HEK293 (cell line): ENCODE measurements around the gene TAF11L6.
"Not testable (repeated sequence)": the region's sequence is repeated elsewhere in the genome, so short reads cannot be mapped to it uniquely, and the experiment has no call there.

Experiments used
- CTCF ChIA-PET: fragments of 350-600 bp; formaldehyde crosslinking; extraction: SDS; loops from one replicate; lab custom pipeline; 2021; ENCODE audit warnings: antibody characterized with exemption; lab: Yijun Ruan, JAX
- POLR2A ChIA-PET: fragments of 300-600 bp; formaldehyde crosslinking; extraction: SDS; loops from one replicate; lab custom pipeline; 2020; ENCODE audit warnings: antibody characterized with exemption, inconsistent platforms; lab: Yijun Ruan, JAX
- H3K27ac ChIP-seq: fragments of 200-500 bp; sonication (Bioruptor generic); 2 replicates; pipeline ENCODE4 v1.5.1; 2014; ENCODE audit warnings: low read depth, low read length, control low read depth, inconsistent platforms; ENCODE audit errors: extremely low read depth
- H3K36me3 ChIP-seq, 2 experiments: fragments of 200-500 bp in 1 of 2; sonication (Bioruptor generic) in 1 of 2; 1 replicate in 1 of 2; 2 replicates in 1 of 2; pipeline ENCODE4 v1.5.1; 2014 to 2017; ENCODE audit warnings: inconsistent platforms in 2 of 2, low read length in 2 of 2; ENCODE audit not compliant: control insufficient read depth in 2 of 2, insufficient read depth in 1 of 2
- H3K4me1 ChIP-seq: fragments of 200-500 bp; sonication (Bioruptor generic); 2 replicates; pipeline ENCODE4 v1.5.1; 2014; ENCODE audit warnings: mild to moderate bottlenecking, low read length, inconsistent platforms; ENCODE audit not compliant: control insufficient read depth, insufficient read depth
- H3K4me3 ChIP-seq: 2 replicates; pipeline ENCODE4 v1.5.1; 2011; ENCODE audit warnings: low read depth, mild to moderate bottlenecking, control low read depth, low read length, moderate library complexity
- H3K9me3 ChIP-seq: fragments of 200-500 bp; sonication (Bioruptor generic); 2 replicates; pipeline ENCODE4 v1.5.1; 2014; ENCODE audit warnings: low read depth, low read length, inconsistent platforms; ENCODE audit not compliant: control insufficient read depth, insufficient read depth
- PRDM4 ChIP-seq: fragments of 450-650 bp; formaldehyde crosslinking; IDR thresholded peaks from 2 replicates; pipeline ENCODE4 v1.5.1; 2017; ENCODE audit warnings: missing biosample characterization, missing genetic modification characterization
- ZFP3 ChIP-seq: fragments of 450-650 bp; formaldehyde crosslinking; IDR thresholded peaks from 2 replicates; pipeline ENCODE4 v1.5.1; 2016; ENCODE audit warnings: low read depth, missing biosample characterization, missing genetic modification characterization
- ZNF140 ChIP-seq: fragments of 450-650 bp; formaldehyde crosslinking; IDR thresholded peaks from 2 replicates; pipeline ENCODE4 v1.5.1; 2016; ENCODE audit warnings: missing biosample characterization, missing genetic modification characterization
- ZNF266 ChIP-seq: fragments of 450-650 bp; formaldehyde crosslinking; IDR thresholded peaks from 2 replicates; pipeline ENCODE4 v1.5.1; 2016; ENCODE audit warnings: missing biosample characterization, missing genetic modification characterization, low read depth
- ZNF311 ChIP-seq: fragments of 450-650 bp; formaldehyde crosslinking; IDR thresholded peaks from 2 replicates; pipeline ENCODE4 v1.5.1; 2017; ENCODE audit warnings: missing biosample characterization, missing genetic modification characterization, borderline replicate concordance
- ZNF521 ChIP-seq: fragments of 450-650 bp; formaldehyde crosslinking; IDR thresholded peaks from 2 replicates; pipeline ENCODE4 v1.5.1; 2017; ENCODE audit warnings: missing biosample characterization, mild to moderate bottlenecking, missing genetic modification characterization
- ZNF791 ChIP-seq: fragments of 450-650 bp; formaldehyde crosslinking; IDR thresholded peaks from 2 replicates; pipeline ENCODE4 v1.5.1; 2016; ENCODE audit warnings: missing biosample characterization, missing genetic modification characterization

Gene TAF11L6

GRCh38 chr5:17511775-17512325 lies 16.6 kb upstream of the TAF11L6 start:
- H3K4me1 ChIP-seq: no peaks in the 10 kb centered on the region
- H3K27ac ChIP-seq: no peak overlapping the region
- no peak overlapping the region for H3K4me3 ChIP-seq
- ChIA-PET POLR2A (no interaction called here), CTCF (no interaction called here)
- TF ChIP-seq ZNF311 (no peak), ZNF140 (tag by site-specific recombination) (no peak), ZNF791 (tag by site-specific recombination) (no peak), ZFP3 (tag by site-specific recombination) (no peak), ZNF266 (tag by site-specific recombination) (no peak), ZNF521 (tag by site-specific recombination) (no peak), PRDM4 (tag by site-specific recombination) (no peak)
- H3K9me3 ChIP-seq: no peaks in the 10 kb centered on the region
- no peaks in the 10 kb centered on the region for H3K36me3 ChIP-seq

GRCh38 chr5:17517526-17517925 lies 10.9 kb upstream of the TAF11L6 start:
- POLR2A ChIA-PET: not testable (repeated sequence)

DNA sequence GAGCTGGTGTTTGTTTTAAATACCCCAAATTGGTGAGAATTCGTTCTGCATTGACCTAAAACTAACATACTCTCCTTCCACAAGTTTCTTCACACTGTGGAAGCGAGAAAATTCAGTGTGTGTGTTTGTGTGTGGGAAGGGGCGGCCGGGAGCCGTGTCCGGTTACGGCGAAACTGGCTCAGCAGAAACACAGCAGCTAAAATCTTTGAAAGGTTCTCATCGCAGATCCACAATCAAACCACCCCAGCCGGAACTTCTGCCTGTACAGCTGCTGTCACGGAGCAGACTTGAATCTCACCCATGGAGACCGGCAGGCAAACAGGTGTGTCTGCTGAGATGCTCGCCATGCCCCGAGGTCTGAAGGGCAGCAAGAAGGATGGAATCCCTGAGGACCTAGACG lies 10.4 kb upstream of the TAF11L6 start, which contains the start of gene TAF11L3:
TAF11L3 (plus strand) TSS at position 301 of the 400 bp plus-strand sequence.
- H3K9me3 ChIP-seq, H3K4me1 ChIP-seq, H3K4me3 ChIP-seq, H3K36me3 ChIP-seq, CTCF ChIA-PET, H3K27ac ChIP-seq, POLR2A ChIA-PET: not testable (repeated sequence)

More at GRCh38 chr5:17517526-17517925, 10.9 kb upstream of the TAF11L6 start:
- H3K4me1 ChIP-seq, H3K4me3 ChIP-seq, H3K9me3 ChIP-seq, H3K36me3 ChIP-seq, H3K27ac ChIP-seq, CTCF ChIA-PET: not testable (repeated sequence)

GRCh38 chr5:17519508-17519907 lies 9.0 kb upstream of the TAF11L6 start:
- POLR2A ChIA-PET, H3K36me3 ChIP-seq, H3K4me3 ChIP-seq, H3K27ac ChIP-seq, H3K4me1 ChIP-seq, H3K9me3 ChIP-seq, CTCF ChIA-PET: not testable (repeated sequence)

- H3K36me3 ChIP-seq, CTCF ChIA-PET, H3K4me1 ChIP-seq, POLR2A ChIA-PET, H3K27ac ChIP-seq, H3K4me3 ChIP-seq, H3K9me3 ChIP-seq: not testable (repeated sequence)
Observed at GRCh38 chr5:17521501-17521900, 7.0 kb upstream of the TAF11L6 start, which contains the start of gene TAF11L4. TSS of gene TAF11L4 (plus strand) at chr5:17521801.

- H3K36me3 ChIP-seq, H3K4me3 ChIP-seq, POLR2A ChIA-PET, H3K9me3 ChIP-seq, H3K4me1 ChIP-seq, H3K27ac ChIP-seq, CTCF ChIA-PET: not testable (repeated sequence)
Observed at GRCh38 chr5:17524935-17525334, 3.5 kb upstream of the TAF11L6 start, which contains the start of gene TAF11L5. TSS of gene TAF11L5 (plus strand) at chr5:17525235.

GRCh38 chr5:17526504-17526903 lies 2.0 kb upstream of the TAF11L6 start:
- H3K4me3 ChIP-seq, POLR2A ChIA-PET, H3K36me3 ChIP-seq, H3K9me3 ChIP-seq, H3K4me1 ChIP-seq, CTCF ChIA-PET, H3K27ac ChIP-seq: not testable (repeated sequence)
